Tibial nerve (tissue), 4 donors: ENCODE data around the gene HEPHL1. TPM values are rescaled to one million over a fixed set of nuclear protein-coding genes. Genes with fewer than 3 reads are reported as not detected.

Experiments used
- DNase-seq, 2 donors: peaks; one replicate each; pipeline ENCODE4 v3.0.0-alpha.2; 2019; ENCODE audit warnings: low spot score in 2 of 2
- H3K27ac ChIP-seq, 4 donors: fragments of 200-600 bp; sonication (generic) in 3 of 4; one replicate each; pipeline ENCODE4 v1.5.1; 2017 to 2019; ENCODE audit warnings: mild to moderate bottlenecking in 1 of 4
- H3K27me3 ChIP-seq, 2 donors: fragments of 200-600 bp; sonication (generic) in 1 of 2; one replicate each; pipeline versions ENCODE4 v1.5.1 to v1.6.0; 2017 to 2019
- H3K36me3 ChIP-seq, 3 donors: fragments of 200-600 bp; sonication (generic); one replicate each; pipeline ENCODE4 v1.5.1; 2018 to 2019
- H3K4me1 ChIP-seq, 4 donors: fragments of 200-600 bp; sonication (generic) in 3 of 4; one replicate each; pipeline ENCODE4 v1.5.1; 2017 to 2019
- H3K4me3 ChIP-seq, 4 donors: fragments of 200-600 bp; sonication (generic) in 3 of 4; one replicate each; pipeline ENCODE4 v1.5.1; 2017 to 2019; ENCODE audit warnings: mild to moderate bottlenecking in 1 of 4, moderate library complexity in 1 of 4
- H3K9me3 ChIP-seq, 4 donors: fragments of 200-600 bp; sonication (generic) in 3 of 4; one replicate each; pipeline ENCODE4 v1.5.1; 2017 to 2019
- EP300 ChIP-seq, 2 donors: sonication (generic); formaldehyde crosslinking; IDR thresholded peaks; one replicate each; pipeline ENCODE4 v1.6.1; 2017; ENCODE audit warnings: antibody characterized with exemption in 2 of 2, mild to moderate bottlenecking in 1 of 2
- POLR2A ChIP-seq, 2 donors: fragments of 450-650 bp; IDR thresholded peaks; one replicate each; pipeline ENCODE4 v1.6.1; 2017; ENCODE audit warnings: antibody characterized with exemption in 2 of 2, mild to moderate bottlenecking in 2 of 2, moderate library complexity in 2 of 2
- whole genome bisulfite sequencing, 2 donors: methylation state at CpG; one replicate each; pipeline ENCODE4 v1.1.5; 2018; 5-methylcytosine and 5-hydroxymethylcytosine counted together
- total RNA-seq, 4 donors: library from RNA; depleted of rRNA; stranded (reverse); fragments of >200 nt; gene quantifications; one replicate each; pipeline ENCODE4 v1.1.0, GENCODE V29; 2016
- TF ChIP-seq, protein P1 (sequence below), 5 experiments: fragments of 200-600 bp in 3 of 5; fragments of 450-650 bp in 2 of 5; sonication (generic) in 3 of 5; IDR thresholded peaks; one replicate each; pipeline ENCODE4 v1.5.1; 2016 to 2019; ENCODE audit warnings: antibody characterized with exemption in 5 of 5, mild to moderate bottlenecking in 3 of 5, moderate library complexity in 2 of 5

HEPHL1 gene
- total RNA-seq, 4 donors from 2014 or later = not detected

GRCh38 chr11:94028436-94028835, 7.3 kb downstream of the HEPHL1 start:
- DNase-seq = no peak
- TF ChIP-seq, protein P1, sequence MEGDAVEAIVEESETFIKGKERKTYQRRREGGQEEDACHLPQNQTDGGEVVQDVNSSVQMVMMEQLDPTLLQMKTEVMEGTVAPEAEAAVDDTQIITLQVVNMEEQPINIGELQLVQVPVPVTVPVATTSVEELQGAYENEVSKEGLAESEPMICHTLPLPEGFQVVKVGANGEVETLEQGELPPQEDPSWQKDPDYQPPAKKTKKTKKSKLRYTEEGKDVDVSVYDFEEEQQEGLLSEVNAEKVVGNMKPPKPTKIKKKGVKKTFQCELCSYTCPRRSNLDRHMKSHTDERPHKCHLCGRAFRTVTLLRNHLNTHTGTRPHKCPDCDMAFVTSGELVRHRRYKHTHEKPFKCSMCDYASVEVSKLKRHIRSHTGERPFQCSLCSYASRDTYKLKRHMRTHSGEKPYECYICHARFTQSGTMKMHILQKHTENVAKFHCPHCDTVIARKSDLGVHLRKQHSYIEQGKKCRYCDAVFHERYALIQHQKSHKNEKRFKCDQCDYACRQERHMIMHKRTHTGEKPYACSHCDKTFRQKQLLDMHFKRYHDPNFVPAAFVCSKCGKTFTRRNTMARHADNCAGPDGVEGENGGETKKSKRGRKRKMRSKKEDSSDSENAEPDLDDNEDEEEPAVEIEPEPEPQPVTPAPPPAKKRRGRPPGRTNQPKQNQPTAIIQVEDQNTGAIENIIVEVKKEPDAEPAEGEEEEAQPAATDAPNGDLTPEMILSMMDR (IDR thresholded peaks at IDR 0.05) = no peak
- TF ChIP-seq EP300 (IDR thresholded peaks at IDR 0.05) (no peak), POLR2A (IDR thresholded peaks at IDR 0.05) (no peak)
- no peak overlapping the region for H3K4me3 ChIP-seq
- no peaks in the 10 kb centered on the region for H3K4me1 ChIP-seq
- no peaks in the 10 kb centered on the region for H3K36me3 ChIP-seq
- no peaks in the 10 kb centered on the region for H3K27me3 ChIP-seq
- H3K27ac ChIP-seq = no peak overlapping the region
- 56 to 82% methylated on average over 2 of the region's 2 CpGs for WGBS, 2 donors
- H3K9me3 ChIP-seq = peaks cover 0 to 8% (median 0%) of the 10 kb centered on the region in 4 donors

- Histone ChIP-seq H3K9me3 (peaks cover 0 to 8% (median 0%) of the 10 kb centered on the region in 4 donors), H3K27ac (no peak overlapping the region), H3K27me3 (no peaks in the 10 kb centered on the region), H3K4me1 (no peaks in the 10 kb centered on the region), H3K36me3 (no peaks in the 10 kb centered on the region), H3K4me3 (no peak overlapping the region)
- TF ChIP-seq, protein P1 (IDR thresholded peaks at IDR 0.05) = no peak
- TF ChIP-seq POLR2A (IDR thresholded peaks at IDR 0.05) (no peak), EP300 (IDR thresholded peaks at IDR 0.05) (no peak)
- DNase-seq = no peak
- WGBS, 2 donors = 88 to 92% methylated on average over 1 of the region's 1 CpG
These were observed 8.9 kb downstream of the HEPHL1 start for GRCh38 chr11:94030059-94030458.

GRCh38 chr11:94031625-94032024, 10.5 kb downstream of the HEPHL1 start:
- 59 to 74% methylated on average over 4 of the region's 4 CpGs for WGBS, 2 donors
- H3K4me1 ChIP-seq = no peaks in the 10 kb centered on the region
- no peak for DNase-seq
- no peak overlapping the region for H3K4me3 ChIP-seq
- H3K9me3 ChIP-seq = peaks cover 0 to 5% (median 0%) of the 10 kb centered on the region in 4 donors
- H3K36me3 ChIP-seq = no peaks in the 10 kb centered on the region
- TF ChIP-seq POLR2A (IDR thresholded peaks at IDR 0.05) = no peak
- TF ChIP-seq EP300 (IDR thresholded peaks at IDR 0.05) = no peak
- TF ChIP-seq, protein P1 (IDR thresholded peaks at IDR 0.05) = no peak
- no peaks in the 10 kb centered on the region for H3K27me3 ChIP-seq
- H3K27ac ChIP-seq = no peak overlapping the region

GRCh38 chr11:94032066-94032465, 10.9 kb downstream of the HEPHL1 start:
- H3K4me3 ChIP-seq = no peak overlapping the region
- no peak for DNase-seq
- peaks cover 0 to under 1% (median 0%) of the 10 kb centered on the region in 4 donors for H3K9me3 ChIP-seq
- no peak overlapping the region for H3K27ac ChIP-seq
- 44 to 45% methylated on average over 4 to 5 of the region's 5 CpGs for WGBS, 2 donors
- H3K27me3 ChIP-seq = no peaks in the 10 kb centered on the region
- no peak for TF ChIP-seq EP300 (IDR thresholded peaks at IDR 0.05)
- TF ChIP-seq POLR2A (IDR thresholded peaks at IDR 0.05) = no peak
- TF ChIP-seq, protein P1 (IDR thresholded peaks at IDR 0.05) = no peak
- no peaks in the 10 kb centered on the region for H3K36me3 ChIP-seq
- no peaks in the 10 kb centered on the region for H3K4me1 ChIP-seq

DNA sequence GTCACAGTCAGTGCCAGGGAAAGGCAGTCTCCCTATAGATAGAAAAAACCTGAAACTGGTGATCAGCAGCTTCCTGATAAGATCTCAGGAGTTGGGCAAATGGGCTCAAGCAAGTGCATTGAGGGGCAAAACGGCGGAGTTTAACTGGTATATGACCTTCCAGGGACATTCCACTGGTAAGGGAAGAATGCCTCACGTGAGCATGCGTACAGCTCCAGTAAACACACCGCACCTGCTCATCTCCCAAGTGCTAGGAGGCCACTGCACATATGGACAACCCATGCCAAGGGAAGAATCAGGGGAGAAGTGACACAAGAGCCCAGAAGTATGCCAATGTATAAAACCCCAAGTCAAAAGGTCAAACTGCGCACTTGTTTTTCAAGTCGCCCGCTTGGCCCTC, 11.6 kb downstream of the HEPHL1 start:
- TF ChIP-seq, protein P1 (IDR thresholded peaks at IDR 0.05) = no peak
- no peaks in the 10 kb centered on the region for H3K4me1 ChIP-seq
- no peak for DNase-seq
- H3K4me3 ChIP-seq = no peak overlapping the region
- H3K9me3 ChIP-seq = no peaks in the 10 kb centered on the region
- WGBS, 2 donors = 78 to 81% methylated on average over 8 of the region's 8 CpGs
- no peak overlapping the region for H3K27ac ChIP-seq
- H3K36me3 ChIP-seq = no peaks in the 10 kb centered on the region
- no peaks in the 10 kb centered on the region for H3K27me3 ChIP-seq
